Measurements from ENCODE around the gene IGFBP7.

IGFBP7 gene

DNA sequence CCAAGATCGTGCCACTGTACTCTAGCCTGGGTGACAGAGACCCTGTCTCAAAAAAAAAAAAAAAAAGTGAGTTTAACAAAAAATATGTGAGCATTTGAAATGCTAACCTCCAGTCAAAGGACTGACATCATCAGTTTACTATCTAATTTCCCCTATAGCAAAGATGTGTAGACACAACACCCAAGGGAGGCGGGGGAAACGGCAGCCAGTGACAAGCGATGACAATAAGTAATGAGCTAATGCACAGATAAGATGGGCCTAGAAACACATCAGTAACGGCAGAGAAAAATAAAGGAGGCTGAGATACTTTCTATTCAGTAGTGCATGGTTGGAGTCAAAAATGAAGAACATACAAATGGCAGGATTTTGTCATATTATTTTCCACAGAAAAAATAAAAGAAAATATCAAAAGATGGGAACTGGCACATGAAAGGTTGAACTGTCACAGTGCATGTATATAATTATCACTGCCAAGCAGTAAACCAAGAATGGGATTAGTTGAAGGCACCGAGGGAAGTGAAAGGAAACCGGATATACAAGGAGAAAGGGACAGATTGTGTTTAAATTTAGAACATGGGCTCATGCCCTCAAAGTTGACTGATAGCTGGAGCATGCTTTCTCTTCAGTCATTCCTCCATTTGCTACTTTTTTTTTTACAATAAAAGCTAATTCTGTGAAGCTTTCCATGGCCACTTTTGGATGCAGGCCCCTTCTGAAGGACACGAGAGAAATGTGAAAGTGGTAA lies 41.8 kb downstream of the IGFBP7 start:
- Histone ChIP-seq H3K9me3 (ENCODE audit: insufficient read depth, low read depth, low read length) (no peaks in the 10 kb centered on the region), H3K4me3 (ENCODE audit: low read length, poor library complexity, severe bottlenecking) (no peak overlapping the region), H2AFZ (ENCODE audit: low read length) (no peak overlapping the region), H3K4me2 (ENCODE audit: low read depth, low read length, poor library complexity, severe bottlenecking) (no peak overlapping the region), H3F3A (ENCODE audit: low read depth) (no peaks in the 10 kb centered on the region), H3K9me2 (replicated peaks; ENCODE audit: low read depth, low read length) (no peaks in the 10 kb centered on the region), H3K9ac (ENCODE audit: low read depth, low read length, poor library complexity, severe bottlenecking) (no peak overlapping the region), H4K20me1 (ENCODE audit: insufficient read depth, low read length, poor library complexity, severe bottlenecking) (no peaks in the 10 kb centered on the region), H3K27me3 (ENCODE audit: insufficient read depth, low read length, poor library complexity, severe bottlenecking) (no peaks in the 10 kb centered on the region), H3K79me2 (ENCODE audit: insufficient read depth, low read length) (no peaks in the 10 kb centered on the region), H3K4me1 (ENCODE audit: insufficient read depth, low read length, poor library complexity, severe bottlenecking) (no peaks in the 10 kb centered on the region), H3K36me3 (ENCODE audit: insufficient read depth, low read length) (no peaks in the 10 kb centered on the region)
- TF ChIP-seq, protein P1, sequence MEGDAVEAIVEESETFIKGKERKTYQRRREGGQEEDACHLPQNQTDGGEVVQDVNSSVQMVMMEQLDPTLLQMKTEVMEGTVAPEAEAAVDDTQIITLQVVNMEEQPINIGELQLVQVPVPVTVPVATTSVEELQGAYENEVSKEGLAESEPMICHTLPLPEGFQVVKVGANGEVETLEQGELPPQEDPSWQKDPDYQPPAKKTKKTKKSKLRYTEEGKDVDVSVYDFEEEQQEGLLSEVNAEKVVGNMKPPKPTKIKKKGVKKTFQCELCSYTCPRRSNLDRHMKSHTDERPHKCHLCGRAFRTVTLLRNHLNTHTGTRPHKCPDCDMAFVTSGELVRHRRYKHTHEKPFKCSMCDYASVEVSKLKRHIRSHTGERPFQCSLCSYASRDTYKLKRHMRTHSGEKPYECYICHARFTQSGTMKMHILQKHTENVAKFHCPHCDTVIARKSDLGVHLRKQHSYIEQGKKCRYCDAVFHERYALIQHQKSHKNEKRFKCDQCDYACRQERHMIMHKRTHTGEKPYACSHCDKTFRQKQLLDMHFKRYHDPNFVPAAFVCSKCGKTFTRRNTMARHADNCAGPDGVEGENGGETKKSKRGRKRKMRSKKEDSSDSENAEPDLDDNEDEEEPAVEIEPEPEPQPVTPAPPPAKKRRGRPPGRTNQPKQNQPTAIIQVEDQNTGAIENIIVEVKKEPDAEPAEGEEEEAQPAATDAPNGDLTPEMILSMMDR (conservative IDR thresholded peaks at IDR 0.05; ENCODE audit: low read length): no peak
- TF ChIP-seq EZH2phosphoT487 (IDR thresholded peaks at IDR 0.05; ENCODE audit: borderline replicate concordance): no peak

DNA sequence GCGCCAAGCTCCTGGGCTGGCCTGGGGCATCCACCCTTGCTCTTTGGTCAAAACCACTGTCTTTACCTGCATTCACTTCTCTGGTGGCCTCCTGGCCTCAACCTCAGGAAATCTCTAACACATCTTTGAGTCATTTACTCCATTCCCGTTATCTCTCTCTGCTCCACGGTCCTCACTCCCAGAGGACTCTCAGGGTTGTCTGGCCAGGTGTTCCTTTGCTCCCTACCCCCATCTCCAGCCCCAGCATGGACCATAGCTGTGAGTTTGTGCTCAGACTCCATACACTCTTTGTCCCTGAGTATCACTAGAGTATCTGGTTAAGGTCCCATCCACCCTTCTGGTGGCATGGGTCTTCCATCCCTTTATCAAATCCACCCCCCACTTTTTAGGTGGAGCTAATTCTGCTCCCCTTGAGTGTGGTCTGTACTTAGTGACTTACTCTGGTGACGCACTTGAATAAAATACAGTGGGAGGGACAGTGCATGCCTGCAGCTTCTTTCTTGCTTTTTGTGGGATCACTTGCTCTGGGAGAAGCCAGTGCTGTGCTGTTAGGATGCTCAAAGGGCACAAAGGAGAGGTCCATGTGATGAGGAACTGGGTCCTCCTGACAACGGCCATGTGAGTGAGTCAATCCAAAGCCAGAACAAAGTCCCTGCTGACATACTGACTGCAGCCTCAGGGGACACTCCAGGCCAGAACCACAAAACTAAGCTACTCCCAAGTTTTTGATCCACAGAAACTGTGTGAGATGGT lies 44.3 kb downstream of the IGFBP7 start:
- no peaks in the 10 kb centered on the region for H3K27me3 ChIP-seq (ENCODE audit: insufficient read depth, low read length, poor library complexity, severe bottlenecking)
- no peaks in the 10 kb centered on the region for H3K9me3 ChIP-seq (ENCODE audit: insufficient read depth, low read depth, low read length)
- H3K9ac ChIP-seq (ENCODE audit: low read depth, low read length, poor library complexity, severe bottlenecking): no peak overlapping the region
- no peaks in the 10 kb centered on the region for H3K9me2 ChIP-seq (replicated peaks; ENCODE audit: low read depth, low read length)
- no peak overlapping the region for H2AFZ ChIP-seq (ENCODE audit: low read length)
- H4K20me1 ChIP-seq (ENCODE audit: insufficient read depth, low read length, poor library complexity, severe bottlenecking): no peaks in the 10 kb centered on the region
- no peaks in the 10 kb centered on the region for H3F3A ChIP-seq (ENCODE audit: low read depth)
- no peak overlapping the region for H3K4me2 ChIP-seq (ENCODE audit: low read depth, low read length, poor library complexity, severe bottlenecking)
- H3K36me3 ChIP-seq (ENCODE audit: insufficient read depth, low read length): no peaks in the 10 kb centered on the region
- TF ChIP-seq EZH2phosphoT487 (IDR thresholded peaks at IDR 0.05; ENCODE audit: borderline replicate concordance): no peak
- TF ChIP-seq, protein P1 (conservative IDR thresholded peaks at IDR 0.05; ENCODE audit: low read length): no peak
- H3K4me1 ChIP-seq (ENCODE audit: insufficient read depth, low read length, poor library complexity, severe bottlenecking): no peaks in the 10 kb centered on the region
- no peaks in the 10 kb centered on the region for H3K79me2 ChIP-seq (ENCODE audit: insufficient read depth, low read length)
- H3K4me3 ChIP-seq (ENCODE audit: low read length, poor library complexity, severe bottlenecking): no peak overlapping the region

DNA sequence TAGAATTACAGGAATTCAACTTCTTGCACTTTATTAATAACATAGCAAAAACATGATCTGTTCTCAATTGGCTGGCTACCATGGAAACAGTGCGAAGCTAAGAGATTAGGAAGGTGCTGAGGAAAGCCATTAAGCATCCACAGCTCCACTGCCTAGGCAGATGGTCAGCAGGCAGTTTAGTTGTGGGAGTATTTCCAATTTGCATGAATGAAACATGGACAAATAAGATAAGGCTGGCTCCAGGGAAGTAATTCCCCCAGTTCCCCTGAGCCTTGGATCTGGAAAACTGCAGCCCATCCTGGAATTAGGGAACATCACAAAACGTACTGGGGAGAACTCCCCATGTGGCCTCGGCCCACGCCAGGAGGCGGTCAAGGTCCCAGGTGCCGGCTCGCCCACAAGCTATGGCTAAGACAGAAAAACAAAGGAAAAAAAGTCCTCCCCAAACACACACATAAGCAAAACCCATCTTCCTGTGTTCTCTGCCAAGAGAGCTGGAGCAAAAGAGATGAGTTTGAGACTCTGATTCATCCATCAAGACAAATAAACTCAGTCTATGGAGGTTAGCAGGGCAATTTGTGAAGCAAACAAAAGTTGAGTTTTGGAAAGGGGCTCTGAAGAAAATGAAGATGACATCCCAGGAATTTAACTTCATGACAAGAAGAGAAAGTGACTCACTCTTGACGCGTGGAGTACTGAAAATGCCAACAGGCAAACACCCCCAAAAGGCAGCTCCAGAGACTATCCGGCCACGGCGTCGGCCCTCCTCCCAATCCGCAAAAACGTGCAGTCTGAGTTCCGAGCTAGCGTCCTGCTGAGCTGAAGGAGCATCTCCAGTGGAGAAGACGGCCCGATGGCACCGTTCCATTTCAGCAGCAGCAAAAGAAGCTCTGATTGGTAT lies 45.1 kb downstream of the IGFBP7 start:
- H3K79me2 ChIP-seq (ENCODE audit: insufficient read depth, low read length): no peaks in the 10 kb centered on the region
- H3K4me1 ChIP-seq (ENCODE audit: insufficient read depth, low read length, poor library complexity, severe bottlenecking): no peaks in the 10 kb centered on the region
- TF ChIP-seq EZH2phosphoT487 (IDR thresholded peaks at IDR 0.05; ENCODE audit: borderline replicate concordance): no peak
- TF ChIP-seq, protein P1 (conservative IDR thresholded peaks at IDR 0.05; ENCODE audit: low read length): no peak
- H3K9me2 ChIP-seq (replicated peaks; ENCODE audit: low read depth, low read length): no peaks in the 10 kb centered on the region
- no peak overlapping the region for H2AFZ ChIP-seq (ENCODE audit: low read length)
- H3K36me3 ChIP-seq (ENCODE audit: insufficient read depth, low read length): no peaks in the 10 kb centered on the region
- no peaks in the 10 kb centered on the region for H3F3A ChIP-seq (ENCODE audit: low read depth)
- H3K4me2 ChIP-seq (ENCODE audit: low read depth, low read length, poor library complexity, severe bottlenecking): no peak overlapping the region
- H3K9me3 ChIP-seq (ENCODE audit: insufficient read depth, low read depth, low read length): no peaks in the 10 kb centered on the region
- H3K4me3 ChIP-seq (ENCODE audit: low read length, poor library complexity, severe bottlenecking): no peak overlapping the region
- no peak overlapping the region for H3K9ac ChIP-seq (ENCODE audit: low read depth, low read length, poor library complexity, severe bottlenecking)
- no peaks in the 10 kb centered on the region for H3K27me3 ChIP-seq (ENCODE audit: insufficient read depth, low read length, poor library complexity, severe bottlenecking)
- no peaks in the 10 kb centered on the region for H4K20me1 ChIP-seq (ENCODE audit: insufficient read depth, low read length, poor library complexity, severe bottlenecking)
